Measurements from ENCODE around the gene FBN3. TPM values are rescaled to one million over a fixed set of nuclear protein-coding genes. Genes with fewer than 3 reads are reported as not detected.

The FBN3 gene
- total RNA-seq, 4 donors from 2014 or later, result under 0.01 TPM; not detected in 3

DNA sequence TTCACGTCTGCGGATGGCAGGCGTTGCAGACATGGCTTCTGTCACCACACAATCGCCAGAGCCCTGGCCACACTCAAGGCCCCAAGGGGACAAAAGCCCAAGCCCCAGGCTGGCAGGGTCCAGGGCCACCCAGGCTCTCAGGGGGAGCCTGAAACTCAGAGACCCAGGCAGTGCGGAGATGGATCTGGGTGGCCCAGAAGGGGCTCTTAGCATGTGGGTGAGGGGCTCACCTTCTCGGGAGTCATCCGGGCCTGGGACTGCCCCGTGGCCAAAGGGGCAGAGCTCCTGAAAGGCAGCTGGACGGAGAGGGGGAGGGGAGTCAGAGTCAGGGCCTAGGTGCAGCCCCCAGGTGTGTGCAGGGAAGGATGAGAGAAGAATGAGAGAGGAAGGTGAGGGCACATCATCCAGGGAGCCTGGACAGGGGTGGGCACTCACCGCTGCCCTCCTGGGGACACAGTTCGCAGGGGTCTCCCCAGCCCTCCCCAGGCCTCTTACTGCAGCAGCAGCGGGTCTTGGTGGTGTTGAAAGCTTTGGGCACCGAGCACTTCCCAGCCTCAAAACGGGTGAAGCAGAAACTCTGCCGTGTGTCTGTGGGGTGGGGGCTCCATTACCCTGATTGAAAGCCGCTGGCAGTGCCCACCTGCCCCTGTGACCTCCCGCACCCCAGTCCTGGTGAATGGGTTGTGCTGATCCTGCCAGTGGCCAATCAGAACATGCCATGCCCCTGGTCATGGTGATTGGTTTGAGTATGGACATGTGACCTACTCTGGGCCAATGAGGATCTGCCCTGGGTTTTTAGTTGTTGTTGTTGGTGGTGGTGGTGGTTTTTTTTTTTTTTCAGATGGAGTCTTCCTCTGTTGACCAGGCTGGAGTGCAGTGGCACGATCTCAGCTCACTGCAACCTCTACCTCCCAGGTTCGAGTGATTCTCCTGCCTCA, 59.5 kb downstream of the FBN3 start:
- Histone ChIP-seq H3K36me3 (no peaks in the 10 kb centered on the region), H3K4me3 (no peak overlapping the region), H3K27me3 (peaks cover 0 to 20% (median 0%) of the 10 kb centered on the region in 4 donors), H3K9me3 (peaks cover under 1 to 25% (median 11%) of the 10 kb centered on the region in 4 donors), H3K27ac (replicated peaks in 1 of 4) (no peak overlapping the region), H3K4me1 (no peaks in the 10 kb centered on the region)
- intact Hi-C loops (cut with DNase I), result no loop called here
- WGBS, result 75% methylated on average over 11 of the region's 19 CpGs
- no peak for DNase-seq (ENCODE audit: extremely low spot score)
- no peak for TF ChIP-seq EP300 (IDR thresholded peaks at IDR 0.05)

GRCh38 chr19:8088752-8089663, 60.4 kb downstream of the FBN3 start:
- H3K9me3 ChIP-seq, result peaks cover 0 to 16% (median 2%) of the 10 kb centered on the region in 4 donors
- TF ChIP-seq CTCF (IDR thresholded peaks at IDR 0.05) (no peak), EP300 (IDR thresholded peaks at IDR 0.05) (no peak), POLR2A (IDR thresholded peaks at IDR 0.05; ENCODE audit: low read depth) (no peak), POLR2AphosphoS5 (IDR thresholded peaks at IDR 0.05) (no peak)

DNA sequence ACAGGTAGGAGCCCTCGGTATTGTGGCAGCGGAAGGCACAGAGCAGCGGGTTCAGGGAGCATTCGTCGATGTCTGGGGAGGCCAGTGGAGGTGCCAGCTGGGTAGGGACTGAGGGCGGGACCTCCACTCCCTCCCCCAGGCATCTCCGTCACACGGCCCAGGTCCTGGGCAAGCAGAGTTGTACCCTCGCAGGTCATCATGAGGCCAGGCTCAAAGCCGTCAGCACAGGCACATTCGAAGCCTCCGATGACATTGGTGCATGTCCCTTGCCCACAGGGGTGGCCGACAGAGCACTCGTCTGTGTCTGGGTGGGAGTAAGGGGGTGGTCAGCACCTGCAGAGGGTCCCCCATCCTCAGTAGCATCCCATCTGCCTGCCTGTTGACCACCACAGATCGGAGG, 61.5 kb downstream of the FBN3 start:
- no peaks in the 10 kb centered on the region for H3K36me3 ChIP-seq
- H3K4me1 ChIP-seq, result no peaks in the 10 kb centered on the region
- peaks cover 0 to 8% (median 0%) of the 10 kb centered on the region in 4 donors for H3K9me3 ChIP-seq
- TF ChIP-seq POLR2AphosphoS5 (IDR thresholded peaks at IDR 0.05) (no peak), EP300 (IDR thresholded peaks at IDR 0.05) (no peak), CTCF (IDR thresholded peaks at IDR 0.05) (no peak), POLR2A (IDR thresholded peaks at IDR 0.05; ENCODE audit: low read depth) (no peak)
- no peak overlapping the region for H3K27ac ChIP-seq (replicated peaks in 1 of 4)
- H3K4me3 ChIP-seq, result no peak overlapping the region
- 94% methylated on average over 7 of the region's 15 CpGs for WGBS
- no peak for DNase-seq (ENCODE audit: extremely low spot score)
- peaks cover 0 to 20% (median 0%) of the 10 kb centered on the region in 4 donors for H3K27me3 ChIP-seq
- intact Hi-C loops (cut with DNase I), result no loop called here

More at GRCh38 chr19:8088752-8089663, 60.4 kb downstream of the FBN3 start:
- 82% methylated on average over 8 of the region's 8 CpGs for WGBS
- no peaks in the 10 kb centered on the region for H3K36me3 ChIP-seq
- no peak for DNase-seq (ENCODE audit: extremely low spot score)
- intact Hi-C loops (cut with DNase I), result no loop called here
- peaks cover 0 to 20% (median 0%) of the 10 kb centered on the region in 4 donors for H3K27me3 ChIP-seq
- H3K4me3 ChIP-seq, result no peak overlapping the region
- H3K27ac ChIP-seq (replicated peaks in 1 of 4), result no peak overlapping the region
- no peaks in the 10 kb centered on the region for H3K4me1 ChIP-seq

DNA sequence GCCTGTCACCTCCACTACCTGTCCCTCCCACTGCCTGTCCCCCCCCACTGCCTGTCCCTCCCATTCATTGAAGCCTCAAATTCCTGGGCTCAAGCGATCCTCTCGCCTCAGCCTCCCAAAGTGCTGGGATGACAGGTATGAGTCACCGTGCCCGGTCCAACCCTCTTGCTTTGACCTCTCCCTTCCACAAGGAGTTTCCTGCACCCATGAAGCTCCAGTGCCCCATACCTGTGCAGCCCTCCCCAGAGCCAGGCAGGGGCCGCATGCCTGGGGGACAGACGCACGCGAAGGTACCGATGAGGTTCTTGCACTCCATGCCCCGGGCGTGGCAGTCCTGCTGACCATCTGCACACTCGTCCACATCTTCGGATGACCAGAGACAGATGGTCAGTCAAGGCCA, 62.5 kb downstream of the FBN3 start:
- Histone ChIP-seq H3K36me3 (no peaks in the 10 kb centered on the region), H3K4me3 (no peak overlapping the region), H3K9me3 (peaks cover 0 to 8% (median 0%) of the 10 kb centered on the region in 4 donors), H3K27ac (replicated peaks in 1 of 4) (no peak overlapping the region), H3K27me3 (peaks cover 0 to 20% (median 0%) of the 10 kb centered on the region in 4 donors), H3K4me1 (no peaks in the 10 kb centered on the region)
- 95% methylated on average over 7 of the region's 13 CpGs for WGBS
- TF ChIP-seq POLR2A (IDR thresholded peaks at IDR 0.05; ENCODE audit: low read depth) (no peak), EP300 (IDR thresholded peaks at IDR 0.05) (no peak), CTCF (IDR thresholded peaks at IDR 0.05) (no peak), POLR2AphosphoS5 (IDR thresholded peaks at IDR 0.05) (no peak)
- intact Hi-C loops (cut with DNase I), result no loop called here
- no peak for DNase-seq (ENCODE audit: extremely low spot score)
